GM12801 (cell line): ENCODE data around the gene RHOU.

ENCODE experiments used
- CTCF ChIP-seq: IDR thresholded peaks from one replicate; pipeline ENCODE4 v1.5.1; 2011; ENCODE audit warnings: control low read depth; ENCODE audit not compliant: insufficient read length; ENCODE audit errors: extremely low read depth

RHOU gene

GRCh38 chr1:228734881-228735801 lies at the start of gene RHOU:
RHOU (plus strand) TSS chr1:228735479; CDS start chr1:228735743, 264 bp downstream.
- TF ChIP-seq CTCF, result no peak

DNA sequence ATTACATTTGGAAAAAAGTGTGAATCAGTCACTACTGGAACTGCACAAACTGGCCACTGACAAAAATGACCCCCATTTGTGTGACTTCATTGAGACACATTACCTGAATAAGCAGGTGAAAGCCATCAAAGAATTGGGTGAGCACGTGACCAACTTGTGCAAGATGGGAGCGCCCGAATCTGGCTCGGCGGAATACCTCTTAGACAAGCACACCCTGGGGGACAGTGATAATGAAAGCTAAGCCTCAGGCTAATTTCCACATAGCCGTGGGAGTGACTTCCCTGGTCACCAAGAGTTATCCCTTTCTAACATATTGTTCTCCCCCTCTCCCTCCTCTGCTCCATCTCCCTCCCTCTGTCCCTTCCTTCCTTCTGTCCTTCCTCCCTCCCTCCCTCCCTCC lies 47.7 kb upstream of the RHOU start:
- TF ChIP-seq CTCF, result no peak

DNA sequence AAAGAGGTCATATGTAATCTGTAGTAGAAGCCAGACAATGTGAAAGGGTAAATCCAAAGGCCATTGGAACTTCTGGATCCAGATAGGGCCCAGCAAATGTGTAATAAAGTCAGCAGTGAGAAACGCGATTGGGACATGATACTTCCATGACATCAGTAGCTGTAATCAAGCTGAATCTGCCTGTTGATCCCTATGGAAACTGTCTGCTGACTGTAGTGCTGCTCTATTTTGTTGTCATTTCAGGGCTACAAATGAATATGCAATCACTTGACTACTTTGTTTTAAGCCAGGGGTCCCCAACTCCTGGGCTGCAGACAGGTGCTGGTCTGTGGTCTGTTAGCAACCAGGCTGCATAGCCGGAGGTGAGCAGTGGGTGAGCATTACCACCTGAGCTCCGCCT lies 46.0 kb upstream of the RHOU start:
- TF ChIP-seq CTCF, result no peak

DNA sequence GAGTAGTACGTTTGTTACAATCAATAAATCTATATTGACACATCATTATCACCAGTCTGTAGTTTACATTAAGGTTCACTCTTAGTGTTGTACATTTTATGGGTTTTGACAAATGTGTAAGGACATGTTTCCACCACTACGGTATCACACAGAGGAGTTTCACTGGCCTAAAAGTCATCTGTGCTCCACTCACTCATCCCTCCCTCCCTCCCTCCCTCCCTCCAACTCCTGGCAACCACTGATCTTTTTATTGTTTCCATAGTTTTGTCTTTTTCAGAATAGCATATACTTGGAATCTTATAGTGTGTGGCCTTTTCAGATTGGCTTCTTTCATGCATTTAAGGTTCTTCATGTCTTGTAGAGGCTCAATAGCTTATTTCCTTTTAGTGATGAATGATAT lies 44.1 kb upstream of the RHOU start:
- TF ChIP-seq CTCF, result no peak

- no peak for TF ChIP-seq CTCF
Measured at GRCh38 chr1:228691926-228692325, 43.4 kb upstream of the RHOU start.

GRCh38 chr1:228695015-228695955 lies 40.0 kb upstream of the RHOU start:
- TF ChIP-seq CTCF, result no peak
